ENCODE results near the gene PLCB4.
"Not testable (repeated sequence)": the region's sequence is repeated elsewhere in the genome, so short reads cannot be mapped to it uniquely, and the experiment has no call there.

Gene PLCB4

GRCh38 chr20:9385345-9386310 is 316.7 kb downstream of the PLCB4 start:
- not testable (repeated sequence) for DNase-seq

GRCh38 chr20:9388160-9388812 is 319.4 kb downstream of the PLCB4 start:
- DNase-seq: no peak

GRCh38 chr20:9388813-9389161 is 319.9 kb downstream of the PLCB4 start:
- DNase-seq: no peak

- DNase-seq: no peak
Measured at GRCh38 chr20:9389346-9389745, 320.5 kb downstream of the PLCB4 start.

GRCh38 chr20:9390441-9390840 is 321.6 kb downstream of the PLCB4 start:
- DNase-seq: no peak

GRCh38 chr20:9392892-9393857 is 324.3 kb downstream of the PLCB4 start:
- DNase-seq: peak in 1 of 2 experiments; percentile 68

- DNase-seq: no peak
Measured at GRCh38 chr20:9395971-9396370, 327.1 kb downstream of the PLCB4 start.

- no peak for DNase-seq
Measured at GRCh38 chr20:9397928-9398327, 329.0 kb downstream of the PLCB4 start.

GRCh38 chr20:9398882-9399281 is 330.0 kb downstream of the PLCB4 start:
- DNase-seq: no peak

- no peak for DNase-seq
Measured at GRCh38 chr20:9399322-9399721, 330.4 kb downstream of the PLCB4 start.

- DNase-seq: peak in 1 of 2 experiments; percentile 11
Measured at GRCh38 chr20:9400171-9401025, 331.5 kb downstream of the PLCB4 start.

- DNase-seq: no peak
Measured at GRCh38 chr20:9401371-9401770, 332.5 kb downstream of the PLCB4 start.

GRCh38 chr20:9402141-9402540 is 333.3 kb downstream of the PLCB4 start:
- DNase-seq: no peak

GRCh38 chr20:9402546-9402945 is 333.7 kb downstream of the PLCB4 start:
- no peak for DNase-seq

GRCh38 chr20:9403448-9403847 is 334.6 kb downstream of the PLCB4 start:
- no peak for DNase-seq

GRCh38 chr20:9407805-9408421 is 339.0 kb downstream of the PLCB4 start:
- peak in 1 of 2 experiments; percentile 35 for DNase-seq

- DNase-seq: peak; percentile 75 to 78
Measured at GRCh38 chr20:9408422-9409300, 339.8 kb downstream of the PLCB4 start.

GRCh38 chr20:9409352-9409751 is 340.5 kb downstream of the PLCB4 start:
- DNase-seq: no peak

GRCh38 chr20:9409981-9410380 is 341.1 kb downstream of the PLCB4 start:
- no peak for DNase-seq

GRCh38 chr20:9411833-9412232 is 342.9 kb downstream of the PLCB4 start:
- DNase-seq: no peak

Data from cerebellar nuclear complex (tissue), 1 donor.